Stimulated activated CD8-positive, alpha-beta memory T cell treated with anti-CD3 and anti-CD28 coated beads, Interleukin-15, amount 100 ng/mL, for 1 hour (primary cell): ENCODE measurements around the gene RPL7A.
"Not testable (repeated sequence)": the region's sequence is repeated elsewhere in the genome, so short reads cannot be mapped to it uniquely, and the experiment has no call there.

Experiments
- DNase-seq: peaks from one replicate; pipeline ENCODE4 v3.0.0-alpha.2; 2020; ENCODE audit warnings: low read depth

RPL7A gene

GRCh38 chr9:133389562-133389961, 41.5 kb downstream of the RPL7A start:
- DNase-seq = no peak

DNA sequence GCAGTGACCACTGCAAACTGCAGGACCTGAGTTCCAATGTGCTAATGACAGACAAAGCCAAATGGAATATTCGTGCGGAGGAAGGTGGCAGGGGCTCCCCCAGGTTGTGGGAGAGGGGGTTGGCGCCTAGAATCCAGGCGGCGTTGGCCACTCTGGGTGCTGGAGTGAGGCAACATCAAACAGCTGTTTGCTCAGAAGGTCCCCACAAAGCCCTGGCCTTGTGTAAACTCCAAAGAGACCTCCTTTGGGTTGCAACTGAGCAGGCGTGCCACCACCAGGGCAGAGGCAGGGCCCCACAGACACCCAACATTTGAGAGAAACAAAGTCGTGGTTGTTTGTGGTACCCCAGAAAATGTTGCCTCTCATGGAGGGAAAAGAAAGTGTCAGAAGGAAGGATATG, 42.7 kb downstream of the RPL7A start:
- no peak for DNase-seq

DNA sequence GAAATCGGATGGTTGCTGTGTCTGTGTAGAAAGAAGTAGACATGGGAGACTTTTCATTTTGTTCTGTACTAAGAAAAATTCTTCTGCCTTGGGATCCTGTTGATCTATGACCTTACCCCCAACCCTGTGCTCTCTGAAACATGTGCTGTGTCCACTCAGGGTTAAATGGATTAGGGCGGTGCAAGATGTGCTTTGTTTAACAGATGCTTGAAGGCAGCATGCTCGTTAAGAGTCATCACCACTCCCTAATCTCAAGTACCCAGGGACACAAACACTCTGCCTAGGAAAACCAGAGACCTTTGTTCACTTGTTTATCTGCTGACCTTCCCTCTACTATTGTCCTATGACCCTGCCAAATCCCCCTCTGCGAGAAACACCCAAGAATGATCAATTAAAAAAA, 43.4 kb downstream of the RPL7A start:
- DNase-seq = not testable (repeated sequence)

GRCh38 chr9:133392308-133392707, 44.3 kb downstream of the RPL7A start:
- DNase-seq = not testable (repeated sequence)

GRCh38 chr9:133393399-133393798, 45.4 kb downstream of the RPL7A start:
- DNase-seq = no peak

DNA sequence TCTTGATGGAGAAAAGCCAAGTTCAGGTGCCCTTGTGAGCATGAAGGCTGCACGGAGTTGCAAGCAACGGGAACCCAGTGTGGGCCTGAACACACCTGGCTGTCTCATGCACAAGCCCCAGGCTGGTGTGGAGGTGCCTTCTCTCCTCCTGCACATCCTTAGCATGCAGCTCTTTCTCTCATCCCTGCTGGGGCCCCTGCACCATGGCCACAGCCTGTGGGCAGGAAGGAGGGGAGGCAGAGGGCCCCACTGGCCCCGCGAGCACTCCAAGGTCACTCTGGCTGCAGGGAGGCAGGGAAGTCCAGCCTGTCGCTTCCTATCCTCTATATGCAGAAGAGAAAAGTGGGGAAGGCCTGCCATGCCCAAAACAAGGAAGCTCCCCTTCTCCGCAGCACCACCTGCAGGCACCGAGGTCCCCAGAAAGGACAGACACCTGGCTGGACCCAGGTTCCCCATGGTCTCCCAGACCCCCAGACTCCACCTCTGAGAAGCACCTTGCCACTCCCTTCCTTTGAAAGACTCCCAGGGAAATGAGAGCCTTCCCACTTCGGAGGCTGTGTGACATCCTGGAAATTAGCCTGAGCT, 46.8 kb downstream of the RPL7A start:
- no peak for DNase-seq

- DNase-seq = no peak
Observed at GRCh38 chr9:133396952-133397351, 48.9 kb downstream of the RPL7A start.

DNA sequence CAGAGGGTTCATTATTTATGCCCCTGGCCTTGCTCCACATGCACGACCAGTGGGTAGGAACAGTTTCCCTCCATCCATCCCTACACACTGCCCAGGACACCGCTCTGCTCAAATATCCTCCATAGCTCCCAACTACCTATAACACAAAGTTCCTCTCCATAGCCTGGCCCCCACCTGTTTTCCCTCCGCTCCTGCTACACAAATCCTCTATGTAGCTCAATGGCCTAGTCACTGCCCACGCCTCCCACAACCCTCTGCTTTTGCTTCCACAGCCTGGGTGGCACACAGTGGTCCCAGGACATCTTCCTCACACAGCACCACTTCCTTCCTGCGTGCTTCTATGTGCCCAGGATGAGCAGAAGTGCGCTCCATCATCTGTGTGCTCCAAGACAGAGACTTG, 49.4 kb downstream of the RPL7A start:
- DNase-seq = no peak

DNA sequence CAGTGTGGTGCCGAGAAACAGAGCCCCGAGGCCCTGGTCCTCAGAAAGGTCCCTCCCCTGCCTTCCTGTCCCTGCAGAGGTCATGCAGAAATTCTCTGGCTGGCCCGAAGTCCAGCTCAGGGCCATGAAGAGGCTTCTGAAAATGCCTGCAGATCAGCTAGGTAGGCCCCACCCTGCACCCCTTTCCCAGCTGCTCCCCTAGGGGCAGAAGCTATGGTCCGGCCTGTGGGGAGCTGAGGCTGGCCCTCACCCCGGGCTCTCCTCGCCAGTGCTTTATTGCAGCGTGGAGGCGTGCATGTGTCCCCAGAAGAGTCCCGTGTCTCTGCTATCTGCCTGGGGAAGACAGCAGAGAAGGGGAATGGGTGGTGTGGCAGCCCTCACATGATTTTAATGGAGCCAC, 49.9 kb downstream of the RPL7A start:
- DNase-seq = no peak

DNA sequence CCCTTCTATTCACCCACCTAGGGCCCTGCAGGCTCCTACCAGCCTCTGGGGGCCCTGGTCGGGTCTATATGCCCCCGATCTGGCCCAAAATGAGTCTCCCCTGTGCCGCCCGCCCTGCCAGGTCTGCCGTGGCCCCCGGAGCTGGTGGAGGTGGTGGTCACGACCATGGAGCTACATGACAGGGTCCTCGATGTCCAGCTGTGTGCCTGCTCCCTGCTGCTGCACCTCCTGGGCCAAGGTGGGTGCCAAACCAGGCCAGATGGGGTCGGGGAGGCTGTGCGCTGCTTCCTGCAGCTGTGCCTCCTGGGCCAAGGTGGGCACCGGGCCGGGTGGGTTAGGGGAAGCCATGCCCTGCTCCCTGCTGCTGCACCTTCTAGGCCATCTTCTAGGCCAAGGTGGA, 52.3 kb downstream of the RPL7A start:
- DNase-seq = no peak
